ACC112 (cell line): ENCODE results near the gene GRIN2D.
"Not testable (repeated sequence)": the region's sequence is repeated elsewhere in the genome, so short reads cannot be mapped to it uniquely, and the experiment has no call there.

Experiments
- H2AFZ ChIP-seq: fragments of 200-600 bp; sonication (generic); one replicate; pipeline ENCODE4 v1.6.0; 2017; ENCODE audit warnings: antibody characterized with exemption, low read length; ENCODE audit not compliant: unreplicated experiment
- H3K27ac ChIP-seq: fragments of 200-600 bp; sonication (generic); 2 replicates; pipeline ENCODE4 v1.5.1; 2014; ENCODE audit warnings: low read depth, mild to moderate bottlenecking, antibody characterized with exemption, low read length, moderate library complexity
- H3K27me3 ChIP-seq: fragments of 200-600 bp; sonication (generic); 2 replicates; pipeline ENCODE4 v1.6.1; 2014; ENCODE audit warnings: mild to moderate bottlenecking, antibody characterized with exemption, low read length, moderate library complexity, mixed read lengths; ENCODE audit not compliant: insufficient read depth
- H3K36me3 ChIP-seq: fragments of 200-600 bp; sonication (generic); 2 replicates; pipeline ENCODE4 v1.6.1; 2016; ENCODE audit warnings: mild to moderate bottlenecking, antibody characterized with exemption, low read length, moderate library complexity, mixed read lengths; ENCODE audit not compliant: insufficient read depth
- H3K4me1 ChIP-seq: fragments of 200-600 bp; sonication (generic); one replicate; pipeline ENCODE4 v1.6.1; 2016; ENCODE audit warnings: low read length, mixed read lengths; ENCODE audit not compliant: insufficient read depth, unreplicated experiment, control insufficient read depth
- H3K4me3 ChIP-seq: fragments of 200-600 bp; sonication (generic); 2 replicates; pipeline ENCODE4 v1.5.1; 2014; ENCODE audit warnings: mild to moderate bottlenecking, low read depth, low read length
- H3K79me2 ChIP-seq: fragments of 200-600 bp; sonication (generic); one replicate; pipeline ENCODE4 v1.6.0; 2016; ENCODE audit warnings: low read length; ENCODE audit not compliant: control insufficient read depth, unreplicated experiment, insufficient read depth

Gene GRIN2D

GRCh38 chr19:48390188-48391099 lies 3.0 kb upstream of the GRIN2D start:
- Histone ChIP-seq H3K79me2 (peaks cover 27% of the 10 kb centered on the region), H3K4me1 (peaks cover 3% of the 10 kb centered on the region), H3K36me3 (peaks cover 11% of the 10 kb centered on the region), H3K4me3 (peak overlapping the region; percentile 96), H3K27me3 (0 out of 2 replicates have a peak, but pooled peaks cover 2% of the 10 kb centered on the region), H3K27ac (peak overlapping the region; percentile 68), H2AFZ (no peak overlapping the region)

GRCh38 chr19:48391100-48392005 lies 2.1 kb upstream of the GRIN2D start, which contains the start of gene KDELR1:
KDELR1 (minus strand) TSS chr19:48391551; CDS start chr19:48391358, 193 bp downstream.
- Histone ChIP-seq H3K27me3 (0 out of 2 replicates have a peak, but pooled peaks cover 2% of the 10 kb centered on the region), H3K4me1 (peaks cover 3% of the 10 kb centered on the region), H2AFZ (no peak within 1 kb of the TSS), H3K79me2 (peaks cover 27% of the 10 kb centered on the region), H3K27ac (peak within 1 kb of the TSS; percentile 68), H3K36me3 (peaks cover 7% of the 10 kb centered on the region; the same call in 1 of the 2 replicates), H3K4me3 (peak within 1 kb of the TSS; percentile 96)

GRCh38 chr19:48392006-48392344 lies 1.5 kb upstream of the GRIN2D start:
- H3K36me3 ChIP-seq, H3K4me3 ChIP-seq, H3K4me1 ChIP-seq, H3K27me3 ChIP-seq, H3K27ac ChIP-seq, H2AFZ ChIP-seq: not testable (repeated sequence)
- H3K79me2 ChIP-seq: peaks cover 27% of the 10 kb centered on the region

- H3K36me3 ChIP-seq: peaks cover 2% of the 10 kb centered on the region; the same call in 1 of the 2 replicates
- no peak overlapping the region for H2AFZ ChIP-seq
- 0 out of 2 replicates have a peak, but pooled peaks cover 2% of the 10 kb centered on the region for H3K27me3 ChIP-seq
- H3K4me3 ChIP-seq: peak overlapping the region; percentile 73
- peaks cover 14% of the 10 kb centered on the region for H3K4me1 ChIP-seq
- H3K79me2 ChIP-seq: peaks cover 20% of the 10 kb centered on the region
- no peak overlapping the region for H3K27ac ChIP-seq
Measured at GRCh38 chr19:48392860-48393558, 459 bp upstream of the GRIN2D start.

GRCh38 chr19:48394331-48395169 lies 1.1 kb downstream of the GRIN2D start:
- Histone ChIP-seq H3K4me1 (peaks cover 14% of the 10 kb centered on the region), H3K36me3 (no peaks in the 10 kb centered on the region), H3K27ac (no peak overlapping the region), H3K79me2 (peaks cover 13% of the 10 kb centered on the region), H3K4me3 (peak overlapping the region; percentile 73), H2AFZ (no peak overlapping the region), H3K27me3 (0 out of 2 replicates have a peak, but pooled peaks cover 2% of the 10 kb centered on the region)

GRCh38 chr19:48395170-48395455 lies 1.6 kb downstream of the GRIN2D start:
- no peak overlapping the region for H3K4me3 ChIP-seq
- peaks cover 14% of the 10 kb centered on the region for H3K4me1 ChIP-seq
- no peak overlapping the region for H2AFZ ChIP-seq
- H3K27me3 ChIP-seq: 0 out of 2 replicates have a peak, but pooled peaks cover 2% of the 10 kb centered on the region
- H3K36me3 ChIP-seq: no peaks in the 10 kb centered on the region
- H3K79me2 ChIP-seq: peaks cover 10% of the 10 kb centered on the region
- H3K27ac ChIP-seq: no peak overlapping the region

- H3K4me3 ChIP-seq: no peak overlapping the region
Measured at GRCh38 chr19:48395499-48395898, 2.0 kb downstream of the GRIN2D start.

GRCh38 chr19:48396016-48396823 lies 2.8 kb downstream of the GRIN2D start:
- peaks cover 14% of the 10 kb centered on the region for H3K4me1 ChIP-seq
- H3K36me3 ChIP-seq: no peaks in the 10 kb centered on the region
- 0 out of 2 replicates have a peak, but pooled peaks cover 2% of the 10 kb centered on the region for H3K27me3 ChIP-seq
- H3K27ac ChIP-seq: no peak overlapping the region
- peaks cover under 1% of the 10 kb centered on the region for H3K79me2 ChIP-seq
- H3K4me3 ChIP-seq: no peak overlapping the region
- no peak overlapping the region for H2AFZ ChIP-seq

More at GRCh38 chr19:48395499-48395898, 2.0 kb downstream of the GRIN2D start:
- Histone ChIP-seq H3K27ac (no peak overlapping the region), H2AFZ (no peak overlapping the region), H3K79me2 (peaks cover 7% of the 10 kb centered on the region), H3K36me3 (no peaks in the 10 kb centered on the region), H3K27me3 (0 out of 2 replicates have a peak, but pooled peaks cover 2% of the 10 kb centered on the region), H3K4me1 (peaks cover 14% of the 10 kb centered on the region)

GRCh38 chr19:48396824-48397176 lies 3.3 kb downstream of the GRIN2D start:
- Histone ChIP-seq H3K4me3 (peak overlapping the region; percentile 81; the same call in 1 of the 2 replicates), H3K4me1 (peaks cover 14% of the 10 kb centered on the region)

More at GRCh38 chr19:48396824-48397176, 3.3 kb downstream of the GRIN2D start:
- no peak overlapping the region for H3K27ac ChIP-seq
- no peak overlapping the region for H2AFZ ChIP-seq
- H3K27me3 ChIP-seq: 0 out of 2 replicates have a peak, but pooled peaks cover 2% of the 10 kb centered on the region
- H3K79me2 ChIP-seq: no peaks in the 10 kb centered on the region
- no peaks in the 10 kb centered on the region for H3K36me3 ChIP-seq
